Suppressor macrophage treated with lipopolysaccharide for 4 hours (primary cell): ENCODE data around the gene CACNA2D1.
"Not testable (repeated sequence)": the region's sequence is repeated elsewhere in the genome, so short reads cannot be mapped to it uniquely, and the experiment has no call there.

Experiments used
- DNase-seq: peaks from one replicate; pipeline ENCODE4 v3.0.0-alpha.2; 2020

CACNA2D1 gene

GRCh38 chr7:82433507-82433906 is 10.1 kb downstream of the CACNA2D1 start:
- DNase-seq, result no peak

GRCh38 chr7:82432743-82433142 is 10.8 kb downstream of the CACNA2D1 start:
- not testable (repeated sequence) for DNase-seq

GRCh38 chr7:82430500-82431465 is 12.8 kb downstream of the CACNA2D1 start:
- no peak for DNase-seq

GRCh38 chr7:82429408-82429807 is 14.2 kb downstream of the CACNA2D1 start:
- no peak for DNase-seq

GRCh38 chr7:82428186-82428961 is 15.2 kb downstream of the CACNA2D1 start:
- no peak for DNase-seq

- DNase-seq, result no peak
Measured at GRCh38 chr7:82423446-82423845, 20.1 kb downstream of the CACNA2D1 start.

GRCh38 chr7:82419200-82419599 is 24.4 kb downstream of the CACNA2D1 start:
- DNase-seq, result no peak

- DNase-seq, result no peak
Measured at GRCh38 chr7:82417898-82418297, 25.7 kb downstream of the CACNA2D1 start.

GRCh38 chr7:82416402-82416801 is 27.2 kb downstream of the CACNA2D1 start:
- no peak for DNase-seq

GRCh38 chr7:82414389-82414788 is 29.2 kb downstream of the CACNA2D1 start:
- DNase-seq, result no peak

GRCh38 chr7:82413237-82413636 is 30.3 kb downstream of the CACNA2D1 start:
- DNase-seq, result no peak

- no peak for DNase-seq
Measured at GRCh38 chr7:82411732-82412131, 31.8 kb downstream of the CACNA2D1 start.

- DNase-seq, result no peak
Measured at GRCh38 chr7:82410461-82410860, 33.1 kb downstream of the CACNA2D1 start.

GRCh38 chr7:82406937-82407336 is 36.6 kb downstream of the CACNA2D1 start:
- DNase-seq, result no peak

GRCh38 chr7:82405301-82405700 is 38.3 kb downstream of the CACNA2D1 start:
- DNase-seq, result no peak

- no peak for DNase-seq
Measured at GRCh38 chr7:82404652-82405051, 38.9 kb downstream of the CACNA2D1 start.

GRCh38 chr7:82404094-82404493 is 39.5 kb downstream of the CACNA2D1 start:
- no peak for DNase-seq

GRCh38 chr7:82397879-82398524 is 45.6 kb downstream of the CACNA2D1 start:
- DNase-seq, result no peak

- no peak for DNase-seq
Measured at GRCh38 chr7:82396343-82396742, 47.2 kb downstream of the CACNA2D1 start.

- no peak for DNase-seq
Measured at GRCh38 chr7:82395147-82395546, 48.4 kb downstream of the CACNA2D1 start.

GRCh38 chr7:82393840-82394220 is 49.7 kb downstream of the CACNA2D1 start:
- no peak for DNase-seq

- no peak for DNase-seq
Measured at GRCh38 chr7:82393076-82393839, 50.3 kb downstream of the CACNA2D1 start.

GRCh38 chr7:82390936-82391335 is 52.6 kb downstream of the CACNA2D1 start:
- DNase-seq, result no peak
